Neutrophil (primary cell): ENCODE measurements around the gene CCPG1.

Source experiments
- H3K27ac ChIP-seq: fragments of 200-600 bp; sonication (generic); 2 replicates; pipeline ENCODE4 v1.5.1; 2016; ENCODE audit warnings: mild to moderate bottlenecking, moderate library complexity
- H3K27me3 ChIP-seq: fragments of 200-600 bp; sonication (generic); 2 replicates; pipeline ENCODE4 v1.6.0; 2016; ENCODE audit warnings: mild to moderate bottlenecking
- H3K36me3 ChIP-seq: fragments of 200-600 bp; sonication (generic); 2 replicates; pipeline ENCODE4 v1.5.1; 2017
- H3K4me1 ChIP-seq, 2 experiments: fragments of 200-600 bp in 1 of 2; sonication (generic) in 1 of 2; 1 replicate in 1 of 2; 2 replicates in 1 of 2; pipeline versions ENCODE4 v1.5.1 to v1.6.1; 2013 to 2016; ENCODE audit warnings: low read depth in 1 of 2, low read length in 1 of 2, mild to moderate bottlenecking in 1 of 2, moderate library complexity in 1 of 2; ENCODE audit not compliant: control insufficient read depth in 1 of 2, insufficient read depth in 1 of 2
- H3K4me3 ChIP-seq, 2 experiments: fragments of 200-600 bp in 1 of 2; sonication (generic) in 1 of 2; 1 replicate in 1 of 2; 2 replicates in 1 of 2; pipeline ENCODE4 v1.5.1; 2013 to 2016; ENCODE audit warnings: low read depth in 1 of 2, low read length in 1 of 2, mild to moderate bottlenecking in 1 of 2, moderate library complexity in 1 of 2
- H3K9me3 ChIP-seq: fragments of 200-600 bp; sonication (generic); 2 replicates; pipeline ENCODE4 v1.5.1; 2016
- TF ChIP-seq, protein P1 (sequence below): fragments of 200-600 bp; sonication (generic); IDR thresholded peaks from 2 replicates; pipeline ENCODE4 v1.5.1; 2016; ENCODE audit warnings: antibody characterized with exemption

CCPG1 gene

DNA sequence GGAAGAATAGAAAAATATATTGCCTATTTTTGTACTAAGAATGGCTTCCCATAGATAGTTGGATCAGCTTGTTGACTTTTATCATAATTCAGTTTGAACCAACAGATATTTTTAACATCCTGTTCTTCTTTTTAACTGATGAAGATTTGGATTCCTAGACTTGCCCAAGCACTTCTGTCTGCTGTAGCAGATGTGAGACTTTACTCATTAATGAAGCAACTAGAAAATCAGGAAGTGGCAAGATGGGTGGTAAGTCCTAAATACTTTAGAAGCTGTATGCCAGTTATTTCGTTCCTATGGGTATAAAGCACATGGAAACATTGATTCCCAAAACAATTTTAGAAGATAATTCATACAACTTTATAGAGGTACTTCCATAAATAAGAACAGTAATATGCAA lies 80.8 kb downstream of the CCPG1 start:
- Histone ChIP-seq H3K27me3 (no peaks in the 10 kb centered on the region), H3K9me3 (no peaks in the 10 kb centered on the region), H3K36me3 (peaks cover 55% of the 10 kb centered on the region), H3K4me1 (peaks cover 39 to 40% of the 10 kb centered on the region in 2 experiments), H3K27ac (peak overlapping the region; percentile 64), H3K4me3 (no peak overlapping the region)
- TF ChIP-seq, protein P1, sequence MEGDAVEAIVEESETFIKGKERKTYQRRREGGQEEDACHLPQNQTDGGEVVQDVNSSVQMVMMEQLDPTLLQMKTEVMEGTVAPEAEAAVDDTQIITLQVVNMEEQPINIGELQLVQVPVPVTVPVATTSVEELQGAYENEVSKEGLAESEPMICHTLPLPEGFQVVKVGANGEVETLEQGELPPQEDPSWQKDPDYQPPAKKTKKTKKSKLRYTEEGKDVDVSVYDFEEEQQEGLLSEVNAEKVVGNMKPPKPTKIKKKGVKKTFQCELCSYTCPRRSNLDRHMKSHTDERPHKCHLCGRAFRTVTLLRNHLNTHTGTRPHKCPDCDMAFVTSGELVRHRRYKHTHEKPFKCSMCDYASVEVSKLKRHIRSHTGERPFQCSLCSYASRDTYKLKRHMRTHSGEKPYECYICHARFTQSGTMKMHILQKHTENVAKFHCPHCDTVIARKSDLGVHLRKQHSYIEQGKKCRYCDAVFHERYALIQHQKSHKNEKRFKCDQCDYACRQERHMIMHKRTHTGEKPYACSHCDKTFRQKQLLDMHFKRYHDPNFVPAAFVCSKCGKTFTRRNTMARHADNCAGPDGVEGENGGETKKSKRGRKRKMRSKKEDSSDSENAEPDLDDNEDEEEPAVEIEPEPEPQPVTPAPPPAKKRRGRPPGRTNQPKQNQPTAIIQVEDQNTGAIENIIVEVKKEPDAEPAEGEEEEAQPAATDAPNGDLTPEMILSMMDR: no peak

DNA sequence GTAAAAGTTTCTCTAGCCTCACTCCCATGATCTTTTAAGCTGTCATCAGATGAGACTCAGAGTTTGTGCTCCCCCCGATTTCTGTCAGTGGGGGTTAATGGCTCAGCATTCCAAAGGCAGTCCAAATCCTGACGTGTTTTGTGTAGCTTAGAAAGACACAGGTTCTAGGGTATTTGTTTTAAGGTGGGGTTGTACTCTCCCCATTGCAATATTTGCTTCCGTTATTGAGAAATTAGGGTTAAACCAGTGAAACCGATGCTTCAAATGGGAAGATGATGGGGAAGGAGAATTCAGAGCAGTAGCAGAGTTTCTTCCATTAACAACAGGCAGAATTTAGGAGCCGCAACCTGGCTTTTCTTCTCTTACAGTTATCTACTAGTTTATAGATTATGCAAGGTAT lies 85.7 kb downstream of the CCPG1 start:
- Histone ChIP-seq H3K36me3 (peaks cover 16% of the 10 kb centered on the region), H3K27ac (peak overlapping the region; percentile 96), H3K4me3 (peak overlapping the region; percentile 39 to 55), H3K4me1 (peaks cover 70 to 71% of the 10 kb centered on the region in 2 experiments), H3K27me3 (no peaks in the 10 kb centered on the region), H3K9me3 (no peaks in the 10 kb centered on the region)
- TF ChIP-seq, protein P1: no peak

DNA sequence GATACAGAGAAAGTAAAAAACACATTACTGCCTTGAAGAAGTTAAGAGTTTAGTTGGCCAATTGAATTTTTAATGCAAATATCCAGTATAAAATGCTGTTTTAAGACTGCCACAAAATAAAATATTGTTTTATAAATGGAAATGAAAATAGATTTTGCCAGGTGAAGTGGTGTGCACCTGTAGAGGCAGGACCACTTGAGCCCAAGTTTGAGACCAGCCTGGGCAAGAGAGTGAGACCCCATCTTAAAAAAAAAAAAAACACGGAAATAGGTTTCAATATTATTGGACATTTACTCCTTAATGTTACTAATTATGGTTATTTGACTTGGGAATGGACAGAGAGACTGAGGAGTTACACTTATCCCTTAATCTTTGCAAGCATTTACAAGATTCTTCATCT lies 87.2 kb downstream of the CCPG1 start:
- peaks cover 74 to 77% of the 10 kb centered on the region in 2 experiments for H3K4me1 ChIP-seq
- H3K9me3 ChIP-seq: no peaks in the 10 kb centered on the region
- H3K4me3 ChIP-seq: peak overlapping the region; percentile 5 to 77
- peak overlapping the region; percentile 96 for H3K27ac ChIP-seq
- H3K27me3 ChIP-seq: no peaks in the 10 kb centered on the region
- peaks cover 23% of the 10 kb centered on the region for H3K36me3 ChIP-seq
- TF ChIP-seq, protein P1: no peak

DNA sequence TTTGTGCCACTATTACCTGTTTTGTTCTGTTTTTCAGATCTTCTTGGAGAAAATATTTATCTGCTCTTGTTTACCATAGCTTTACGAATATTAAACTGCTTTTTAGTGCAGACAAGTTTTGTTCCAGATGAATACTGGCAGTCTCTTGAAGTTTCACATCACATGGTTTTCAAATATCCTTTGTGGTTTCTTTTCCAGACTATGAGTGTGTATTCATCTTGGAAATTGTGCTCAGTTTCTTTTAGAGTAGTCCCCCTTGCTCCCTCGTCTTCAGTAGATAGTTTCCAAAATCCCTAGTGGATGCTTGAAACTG lies 88.0 kb downstream of the CCPG1 start:
- Histone ChIP-seq H3K4me1 (peaks cover 77 to 81% of the 10 kb centered on the region in 2 experiments), H3K27ac (peak overlapping the region; percentile 96), H3K27me3 (no peaks in the 10 kb centered on the region), H3K4me3 (peak overlapping the region; percentile 77 to 98), H3K9me3 (no peaks in the 10 kb centered on the region), H3K36me3 (peaks cover 15% of the 10 kb centered on the region)
- TF ChIP-seq, protein P1: no peak

DNA sequence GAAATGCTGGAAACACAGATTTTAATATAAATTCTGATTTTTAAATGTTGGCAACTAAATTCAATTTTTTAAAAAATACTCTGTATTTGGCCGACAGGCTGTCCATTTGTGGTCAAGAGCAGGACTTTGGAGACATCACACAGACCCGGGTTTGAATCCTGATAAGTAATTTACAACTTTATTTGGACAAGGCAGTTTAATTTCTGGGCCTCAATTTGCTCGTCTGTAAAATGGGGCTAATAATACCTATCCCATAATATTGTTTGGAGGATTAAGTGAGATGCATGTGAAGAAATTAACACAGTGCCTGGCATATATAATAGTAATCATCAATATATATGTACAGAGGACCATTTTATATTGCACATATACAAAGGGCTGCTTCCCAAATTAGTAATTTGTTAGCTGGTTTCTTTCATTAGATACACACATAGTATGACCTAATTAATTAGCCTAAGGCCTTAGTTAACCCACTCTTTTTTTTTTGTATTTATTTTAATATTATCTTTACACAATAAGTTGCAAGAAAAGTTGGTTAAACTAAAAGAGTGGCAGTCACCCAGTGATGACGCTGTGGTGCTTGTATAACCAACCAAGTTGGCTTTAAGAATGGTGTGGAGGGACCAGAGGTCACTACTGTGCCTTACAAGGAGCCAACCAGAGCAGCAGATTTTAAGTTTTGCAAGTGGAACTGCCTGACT lies 88.5 kb downstream of the CCPG1 start:
- H3K27ac ChIP-seq: peak overlapping the region; percentile 96
- no peaks in the 10 kb centered on the region for H3K9me3 ChIP-seq
- peaks cover 10% of the 10 kb centered on the region for H3K36me3 ChIP-seq
- H3K4me3 ChIP-seq: peak overlapping the region; percentile 77 to 98
- TF ChIP-seq, protein P1: no peak
- H3K4me1 ChIP-seq: peaks cover 75 to 81% of the 10 kb centered on the region in 2 experiments
- no peaks in the 10 kb centered on the region for H3K27me3 ChIP-seq
